ENCODE measurements around the gene MYH10.

Gene MYH10

DNA sequence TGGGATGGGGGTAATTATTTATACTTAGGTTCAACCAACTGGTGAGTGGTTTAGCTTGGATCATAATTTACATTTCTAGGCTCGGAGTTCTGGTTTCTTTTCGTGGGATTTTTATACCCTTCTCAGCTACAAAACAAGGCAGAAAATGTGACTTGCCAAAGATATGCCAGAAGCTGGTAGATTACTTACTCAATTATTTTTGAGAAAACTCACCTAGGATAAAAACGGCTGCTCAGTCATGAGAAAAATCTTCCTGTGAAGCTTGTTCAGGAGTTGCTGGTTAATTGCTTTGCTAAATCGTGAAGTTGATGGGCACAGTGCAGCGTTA is 193.7 kb downstream of the MYH10 start:
- DNase-seq = no peak

DNA sequence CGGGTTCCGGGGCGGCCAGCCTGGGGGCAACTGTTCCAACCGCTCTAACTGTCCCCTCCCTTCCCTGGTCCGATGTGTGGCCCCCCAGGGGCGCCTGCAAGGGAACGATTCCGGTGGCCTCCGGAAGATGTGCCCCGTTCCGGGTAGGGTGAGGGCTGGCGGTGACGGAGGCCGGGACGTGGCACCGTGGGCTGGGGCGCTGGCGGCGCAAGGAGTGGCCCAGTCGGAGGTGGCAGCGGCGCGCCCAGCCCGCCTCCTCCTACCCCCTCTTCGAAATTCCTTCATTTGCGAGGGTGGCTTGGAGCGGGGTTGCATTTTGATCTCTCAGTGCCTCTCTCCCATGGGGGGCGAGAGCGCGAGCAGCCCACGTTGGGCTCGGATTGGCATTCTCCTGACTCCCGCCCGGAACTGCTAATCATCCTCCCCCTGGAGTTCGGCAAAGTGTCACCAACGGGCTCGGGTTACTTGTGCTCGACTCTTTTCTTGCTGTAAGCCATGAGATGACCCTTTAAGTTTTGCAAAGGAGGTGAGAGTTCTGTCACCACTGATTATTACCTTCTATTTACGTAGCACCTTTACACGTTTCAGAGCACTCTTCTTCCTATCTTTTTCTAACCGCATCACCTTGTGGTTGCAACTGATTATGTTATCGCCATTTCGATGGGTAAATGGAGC is 194.2 kb downstream of the MYH10 start:
- DNase-seq = peak; percentile 22

DNA sequence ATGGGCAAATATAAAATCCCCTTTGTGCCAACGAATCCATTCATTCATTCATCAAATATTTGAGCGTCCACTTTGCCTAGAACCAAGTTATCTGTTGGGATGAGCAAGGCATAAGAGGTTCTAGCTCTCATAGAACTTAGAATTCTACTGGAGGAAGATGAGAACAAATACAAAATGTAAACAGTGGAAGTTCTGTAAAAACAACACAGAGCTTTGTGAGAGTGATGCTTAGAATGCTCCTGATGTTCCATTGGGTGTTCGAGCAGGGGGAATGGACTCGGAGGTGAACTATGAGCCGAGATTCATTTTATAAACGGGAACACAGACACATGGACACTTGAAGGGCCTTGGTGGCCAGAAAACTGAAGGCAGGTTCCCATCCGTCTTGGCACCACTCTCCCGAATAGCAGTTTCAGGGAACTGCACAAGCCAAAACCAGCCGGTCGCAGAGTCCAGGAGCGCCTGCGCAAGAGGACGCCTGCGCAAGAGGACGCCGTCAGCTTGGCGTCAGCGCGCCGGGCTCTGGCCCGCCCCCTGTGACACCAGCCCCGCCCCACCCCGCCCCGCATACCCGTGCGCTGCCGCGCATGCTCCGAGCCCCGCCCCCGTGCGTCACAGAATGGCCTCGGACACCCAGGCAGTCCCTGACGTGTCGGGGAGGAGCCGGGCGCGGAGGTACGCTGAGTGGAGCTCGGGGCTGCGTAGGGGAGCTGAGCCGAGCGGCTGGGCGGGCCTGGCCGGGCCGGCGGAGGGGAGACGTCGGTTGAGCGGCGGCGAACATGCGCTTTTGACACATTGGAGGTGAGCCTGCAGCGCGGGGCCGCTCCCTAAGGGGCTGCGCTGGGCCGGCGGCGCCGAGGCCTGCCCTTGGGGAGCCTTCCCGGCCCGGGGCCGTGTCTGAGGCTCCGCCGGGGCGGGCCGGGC is 195.0 kb downstream of the MYH10 start, which contains the start of gene NDEL1:
NDEL1 (plus strand) TSS at position 640 of the 924 bp plus-strand sequence. CDS start 8,388 bp downstream, outside the sequence.
- peak; percentile 94 for DNase-seq

DNA sequence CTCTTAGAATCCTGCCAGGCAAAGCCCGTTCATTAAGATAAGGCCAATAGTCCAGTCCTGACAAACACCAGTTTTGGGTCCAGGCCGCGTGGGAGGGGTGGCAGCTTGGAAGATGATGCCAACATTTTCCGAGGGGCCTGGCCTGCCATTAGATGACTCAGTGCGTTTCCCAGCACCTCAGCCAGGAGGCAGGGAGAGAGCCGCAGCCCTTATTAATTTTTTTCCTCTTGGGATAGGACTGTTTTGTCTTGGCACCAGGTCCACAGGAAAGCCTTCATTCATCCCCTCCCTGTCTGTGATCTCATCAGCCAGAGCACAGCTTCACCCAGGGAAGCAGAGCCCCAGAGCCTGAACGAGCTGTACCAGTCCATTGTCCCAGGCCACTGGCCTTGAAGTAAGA is 199.6 kb downstream of the MYH10 start:
- no peak for DNase-seq

DNA sequence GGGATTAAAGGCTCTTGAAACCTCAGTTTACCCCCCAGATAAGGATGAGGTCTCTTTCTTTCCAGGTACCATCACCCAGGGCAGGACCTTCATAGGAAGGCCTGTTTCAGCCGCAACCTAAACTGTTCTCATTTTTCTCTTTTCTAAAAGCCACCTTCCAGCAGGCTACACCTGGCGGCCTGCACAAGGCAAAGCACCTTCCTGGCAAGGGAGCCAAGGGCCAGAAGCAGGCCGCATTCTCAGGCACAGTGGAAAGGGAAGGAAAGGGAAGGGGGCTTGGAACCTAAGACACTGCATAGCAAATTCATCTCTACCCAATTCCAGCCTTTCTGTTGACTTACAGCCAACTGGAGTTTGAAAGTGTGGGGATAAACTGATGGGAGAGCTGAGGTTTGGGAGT is 203.7 kb downstream of the MYH10 start:
- DNase-seq = no peak

DNA sequence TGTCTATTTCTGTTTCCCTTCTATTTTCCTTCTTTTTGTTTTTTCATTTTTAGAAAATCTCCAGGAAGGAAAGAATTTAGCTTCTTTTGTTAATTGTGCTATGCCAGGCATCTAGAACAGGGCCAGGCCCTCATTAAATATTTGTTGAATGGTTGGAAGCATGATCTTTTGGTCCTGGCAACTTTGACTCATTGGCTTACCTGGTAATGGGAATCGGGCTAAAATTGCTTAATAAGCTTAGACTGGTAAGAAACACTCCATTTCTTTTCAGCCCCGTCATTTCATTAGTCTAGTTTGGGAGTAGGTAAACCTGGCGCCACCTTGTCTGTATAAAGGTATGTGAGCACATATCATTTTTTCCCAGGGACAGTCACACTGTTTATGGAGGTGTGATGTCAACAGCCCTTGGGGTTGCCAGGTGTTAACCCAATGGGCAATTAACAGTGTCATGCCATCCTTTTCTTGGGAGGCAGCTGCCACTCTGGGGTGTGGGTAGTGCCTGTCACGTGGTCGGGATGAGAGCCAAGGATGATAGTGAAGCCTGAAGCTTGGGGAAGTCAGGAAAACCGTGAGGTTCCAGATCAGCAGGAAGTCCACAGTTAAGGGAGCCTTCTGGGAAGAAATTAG is 204.3 kb downstream of the MYH10 start:
- DNase-seq = no peak

All from NCI-H510A (cell line).